GM23338 (cell line): ENCODE data around the gene GLOD5. TPM values are rescaled to one million over a fixed set of nuclear protein-coding genes. Genes with fewer than 3 reads are reported as not detected.

Source experiments
- ATAC-seq: fragments of 200-7000 bp; cut with Tn5 transposase; 3 replicates; pipeline ENCODE4 v1.9.1; 2020
- DNase-seq: peaks from one replicate; pipeline ENCODE4 v3.0.0-alpha.2; 2015; ENCODE audit warnings: low spot score
- H2AFZ ChIP-seq: fragments of 200-600 bp; sonication (generic); 2 replicates; pipeline ENCODE4 v1.8.0; 2016; ENCODE audit warnings: antibody characterized with exemption, mild to moderate bottlenecking, moderate library complexity
- H3F3A ChIP-seq: fragments of 200-600 bp; sonication (generic); replicated peaks from 2 replicates; pipeline ENCODE4 v1.8.0; 2017; ENCODE audit warnings: antibody characterized with exemption, mixed run types, low read depth
- H3K27ac ChIP-seq: fragments of 200-600 bp; sonication (generic); 2 replicates; pipeline ENCODE4 v1.6.1; 2016; ENCODE audit warnings: low read depth
- H3K27me3 ChIP-seq: fragments of 200-600 bp; sonication (generic); 2 replicates; pipeline ENCODE4 v1.8.0; 2016; ENCODE audit warnings: mild to moderate bottlenecking, mixed run types, moderate library complexity; ENCODE audit not compliant: insufficient read depth
- H3K36me3 ChIP-seq: fragments of 200-600 bp; sonication (generic); 2 replicates; pipeline ENCODE4 v1.8.0; 2016; ENCODE audit warnings: mild to moderate bottlenecking; ENCODE audit not compliant: insufficient read depth
- H3K4me1 ChIP-seq: fragments of 200-600 bp; sonication (generic); 2 replicates; pipeline ENCODE4 v1.8.0; 2016; ENCODE audit warnings: mild to moderate bottlenecking, moderate library complexity; ENCODE audit not compliant: insufficient read depth
- H3K4me2 ChIP-seq: fragments of 200-600 bp; sonication (generic); 2 replicates; pipeline ENCODE4 v1.7.1; 2017; ENCODE audit warnings: mixed run types
- H3K4me3 ChIP-seq: fragments of 200-600 bp; sonication (generic); 2 replicates; pipeline ENCODE4 v1.6.1; 2016; ENCODE audit warnings: mixed run types
- H3K79me2 ChIP-seq: fragments of 200-600 bp; sonication (generic); replicated peaks from 2 replicates; pipeline ENCODE4 v1.8.0; 2017; ENCODE audit warnings: mild to moderate bottlenecking; ENCODE audit not compliant: insufficient read depth
- H3K9me2 ChIP-seq: fragments of 200-600 bp; sonication (generic); 2 replicates; pipeline ENCODE4 v1.8.0; 2017; ENCODE audit not compliant: insufficient read depth
- H4K20me1 ChIP-seq: fragments of 200-600 bp; sonication (generic); replicated peaks from 2 replicates; pipeline ENCODE4 v1.8.0; 2017; ENCODE audit warnings: mild to moderate bottlenecking; ENCODE audit not compliant: insufficient read depth
- H3K27ac Mint-ChIP-seq: 2 replicates; pipeline ENCODE4 v1.8.0; 2020; ENCODE audit warnings: inconsistent platforms, mild to moderate bottlenecking, moderate library complexity, mixed read lengths
- H3K27me3 Mint-ChIP-seq: 3 replicates; pipeline ENCODE4 v1.8.0; 2022; ENCODE audit warnings: low read depth, mild to moderate bottlenecking, moderate library complexity, mixed read lengths, inconsistent platforms; ENCODE audit not compliant: insufficient read depth, poor library complexity
- H3K36me3 Mint-ChIP-seq: 3 replicates; pipeline ENCODE4 v1.8.0; 2021; ENCODE audit warnings: low read depth, mild to moderate bottlenecking, inconsistent platforms, moderate library complexity, mixed read lengths
- H3K4me1 Mint-ChIP-seq: 3 replicates; pipeline ENCODE4 v1.8.0; 2020; ENCODE audit warnings: mild to moderate bottlenecking, inconsistent platforms, mixed read lengths
- H3K4me3 Mint-ChIP-seq: 3 replicates; pipeline ENCODE4 v1.8.0; 2021; ENCODE audit warnings: moderate library complexity, mild to moderate bottlenecking, inconsistent platforms, mixed read lengths
- H3K9me3 Mint-ChIP-seq: 3 replicates; pipeline ENCODE4 v1.8.0; 2020; ENCODE audit warnings: moderate library complexity, mild to moderate bottlenecking, inconsistent platforms, mixed read lengths
- CREB1 ChIP-seq: fragments of 250-450 bp; sonication (Bioruptor Pico); IDR thresholded peaks from 2 replicates; pipeline ENCODE4 v1.5.0; 2020; ENCODE audit warnings: low read depth, mild to moderate bottlenecking, moderate library complexity
- CTCF ChIP-seq, 2 experiments: fragments of 200-600 bp in 1 of 2; sonication (generic) in 1 of 2; conservative IDR thresholded peaks; 2 replicates each; pipeline versions ENCODE4 v1.5.1 to v1.6.1; 2016 to 2017; ENCODE audit warnings: antibody characterized with exemption in 2 of 2, low read depth in 2 of 2, mild to moderate bottlenecking in 2 of 2, moderate library complexity in 1 of 2
- ETS1 ChIP-seq: IDR thresholded peaks from 2 replicates; pipeline ENCODE4 v1.6.1; 2016; ENCODE audit warnings: antibody characterized with exemption
- EZH2 ChIP-seq: fragments of 200-600 bp; sonication (generic); IDR thresholded peaks from one replicate; pipeline ENCODE4 v1.8.0; 2017; ENCODE audit warnings: antibody characterized with exemption, mild to moderate bottlenecking, low read depth; ENCODE audit not compliant: unreplicated experiment
- EZH2phosphoT487 ChIP-seq: fragments of 200-600 bp; sonication (generic); IDR thresholded peaks from one replicate; pipeline ENCODE4 v1.8.1; 2018; ENCODE audit warnings: antibody characterized with exemption; ENCODE audit not compliant: unreplicated experiment
- NANOG ChIP-seq: IDR thresholded peaks from 2 replicates; pipeline ENCODE4 v1.6.1; 2016; ENCODE audit warnings: antibody characterized with exemption, borderline replicate concordance
- REST ChIP-seq: IDR thresholded peaks from one replicate; pipeline ENCODE4 v1.6.1; 2018; ENCODE audit warnings: antibody characterized with exemption; ENCODE audit not compliant: unreplicated experiment
- STAT1 ChIP-seq: IDR thresholded peaks from one replicate; pipeline ENCODE4 v1.6.1; 2016; ENCODE audit warnings: antibody characterized with exemption; ENCODE audit not compliant: unreplicated experiment
- ZNF114 ChIP-seq: fragments of 250-450 bp; sonication (Bioruptor Pico); IDR thresholded peaks from 2 replicates; pipeline ENCODE4 v1.5.0; 2020; ENCODE audit warnings: mild to moderate bottlenecking, moderate library complexity
- ZNF462 ChIP-seq: fragments of 250-450 bp; sonication (Bioruptor Pico); IDR thresholded peaks from 2 replicates; pipeline ENCODE4 v1.5.0; 2020; ENCODE audit warnings: mild to moderate bottlenecking, moderate library complexity
- polyA plus RNA-seq: library from polyadenylated mRNA; unstranded; fragments of >200 nt; fragmentation: Nextera tagmentation; extraction: Ambion mirVana; gene quantifications from 2 replicates; pipeline ENCODE4 v1.2.1, GENCODE V29; 2016
- total RNA-seq: library from RNA; depleted of rRNA; stranded (reverse); fragments of >200 nt; shearing (Covaris generic); gene quantifications from 2 replicates; pipeline ENCODE4 v1.2.3, GENCODE V29; 2014

GLOD5 gene
- total and polyA plus RNA-seq, 2 experiments from 2014 or later, result not detected

GRCh38 chrX:48753708-48754228 lies 7.8 kb upstream of the GLOD5 start:
- no peak for ATAC-seq
- no peaks in the 10 kb centered on the region for H3K36me3 Mint-ChIP-seq
- H3K4me1 Mint-ChIP-seq, result no peaks in the 10 kb centered on the region
- no peaks in the 10 kb centered on the region for H3K27me3 ChIP-seq
- H3K36me3 ChIP-seq, result no peaks in the 10 kb centered on the region
- TF ChIP-seq ETS1 (no peak), STAT1 (no peak), EZH2 (no peak), CREB1 (CRISPR knock-in tag) (no peak), EZH2phosphoT487 (no peak), ZNF114 (CRISPR knock-in tag) (no peak), REST (no peak)
- DNase-seq, result no peak
- H3K4me1 ChIP-seq, result no peaks in the 10 kb centered on the region
- H3K9me2 ChIP-seq, result no peaks in the 10 kb centered on the region
- H3K27me3 Mint-ChIP-seq, result peaks cover 3% of the 10 kb centered on the region
- no peaks in the 10 kb centered on the region for H3K79me2 ChIP-seq
- no peak overlapping the region for H3K4me2 ChIP-seq
- no peak overlapping the region for H3K4me3 ChIP-seq
- H3K9me3 Mint-ChIP-seq, result no peaks in the 10 kb centered on the region
- H3F3A ChIP-seq, result no peaks in the 10 kb centered on the region
- no peak overlapping the region for H2AFZ ChIP-seq
- H4K20me1 ChIP-seq, result no peaks in the 10 kb centered on the region
- H3K27ac ChIP-seq, result no peak overlapping the region
- no peak overlapping the region for H3K4me3 Mint-ChIP-seq
- H3K27ac Mint-ChIP-seq, result no peak overlapping the region

GRCh38 chrX:48754238-48754637 lies 7.3 kb upstream of the GLOD5 start:
- no peak overlapping the region for H2AFZ ChIP-seq
- H3K9me2 ChIP-seq, result no peaks in the 10 kb centered on the region
- Mint-ChIP-seq H3K9me3 (no peaks in the 10 kb centered on the region), H3K4me1 (no peaks in the 10 kb centered on the region), H3K4me3 (no peak overlapping the region), H3K36me3 (no peaks in the 10 kb centered on the region), H3K27ac (no peak overlapping the region), H3K27me3 (peaks cover 3% of the 10 kb centered on the region)
- no peak overlapping the region for H3K4me2 ChIP-seq
- no peak overlapping the region for H3K27ac ChIP-seq
- no peaks in the 10 kb centered on the region for H4K20me1 ChIP-seq
- H3K4me1 ChIP-seq, result no peaks in the 10 kb centered on the region
- DNase-seq, result no peak
- no peak for ATAC-seq
- H3F3A ChIP-seq, result no peaks in the 10 kb centered on the region
- no peaks in the 10 kb centered on the region for H3K79me2 ChIP-seq
- H3K27me3 ChIP-seq, result no peaks in the 10 kb centered on the region
- H3K4me3 ChIP-seq, result no peak overlapping the region
- no peaks in the 10 kb centered on the region for H3K36me3 ChIP-seq
- no peak for TF ChIP-seq ZNF462 (CRISPR knock-in tag)
- TF ChIP-seq CTCF (conservative IDR thresholded peaks at IDR 0.05; ENCODE audit: low read depth in 2 of 2), result no peak
- TF ChIP-seq NANOG, result no peak
- TF ChIP-seq EZH2, result no peak
